HG02678 (cell line): ENCODE measurements around the gene NETO1.

ENCODE experiments used
- ATAC-seq: cut with Tn5 transposase; IDR thresholded peaks from one replicate; pipeline ENCODE4 v1.9.1; 2021; ENCODE audit warnings: mild to moderate bottlenecking, moderate library complexity; ENCODE audit not compliant: unreplicated experiment

Gene NETO1

GRCh38 chr18:72847771-72848170, 20.0 kb downstream of the NETO1 start:
- no peak for ATAC-seq

DNA sequence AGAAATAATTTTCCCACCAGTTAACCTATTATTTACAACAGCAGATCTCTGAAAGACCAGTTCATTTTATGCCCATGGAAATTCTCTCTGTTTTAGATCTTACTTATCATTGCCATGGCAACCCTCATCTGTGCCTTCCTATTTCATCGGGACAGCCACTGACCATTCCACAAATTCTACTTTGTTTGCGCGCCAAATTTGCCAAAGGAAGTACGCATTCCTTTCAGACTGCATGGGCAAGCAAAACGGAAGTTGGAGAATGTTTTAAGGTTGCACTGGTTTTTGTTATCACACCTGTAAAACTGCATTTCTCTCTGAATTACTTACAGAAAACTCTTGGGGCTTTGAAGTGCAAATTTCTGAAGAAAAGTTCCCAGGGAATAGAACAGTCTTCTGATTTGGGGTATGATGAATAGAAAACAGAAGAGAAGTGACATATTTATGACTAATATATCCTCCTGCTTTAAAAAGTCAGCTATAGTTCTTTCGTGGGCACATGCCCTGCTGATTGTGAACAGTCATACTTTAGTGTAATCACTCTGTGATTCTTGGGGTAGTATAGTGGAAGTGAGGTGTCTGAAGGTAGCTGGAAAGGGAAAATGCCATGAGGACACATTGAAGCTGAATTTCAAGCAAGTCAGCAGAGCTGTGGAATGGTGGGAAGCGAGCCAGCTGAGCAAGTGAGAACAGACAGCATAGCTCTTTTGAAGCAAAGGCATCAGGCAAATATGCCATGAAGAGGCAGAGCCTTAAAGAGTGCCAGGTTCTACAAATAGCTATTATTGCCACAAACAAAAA, 20.9 kb downstream of the NETO1 start:
- ATAC-seq, result no peak

DNA sequence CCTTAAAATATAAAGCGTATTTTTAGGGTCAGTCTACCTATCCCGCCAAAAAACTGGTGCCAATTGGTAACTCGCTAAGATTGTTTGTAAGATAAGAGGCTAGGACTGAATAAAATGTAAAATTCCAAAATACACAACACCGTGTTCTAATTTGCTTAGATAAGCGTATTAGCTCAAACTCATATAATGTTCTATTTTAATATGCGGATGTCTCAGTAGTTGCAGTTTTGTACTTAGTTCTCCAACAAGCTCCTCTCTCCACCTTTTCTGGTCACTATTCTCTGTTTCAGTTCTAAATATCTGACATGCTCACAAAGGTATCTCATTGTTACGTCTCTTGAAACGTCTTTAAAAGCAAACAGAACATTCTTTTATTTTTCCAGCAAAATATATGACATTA, 24.0 kb downstream of the NETO1 start:
- ATAC-seq, result no peak

GRCh38 chr18:72840109-72840508, 27.7 kb downstream of the NETO1 start:
- no peak for ATAC-seq

- ATAC-seq, result no peak
These were observed 33.1 kb downstream of the NETO1 start for GRCh38 chr18:72834731-72835130.

- no peak for ATAC-seq
These were observed 34.3 kb downstream of the NETO1 start for GRCh38 chr18:72833471-72833870.

- ATAC-seq, result no peak
These were observed 37.7 kb downstream of the NETO1 start for GRCh38 chr18:72830109-72830508.

DNA sequence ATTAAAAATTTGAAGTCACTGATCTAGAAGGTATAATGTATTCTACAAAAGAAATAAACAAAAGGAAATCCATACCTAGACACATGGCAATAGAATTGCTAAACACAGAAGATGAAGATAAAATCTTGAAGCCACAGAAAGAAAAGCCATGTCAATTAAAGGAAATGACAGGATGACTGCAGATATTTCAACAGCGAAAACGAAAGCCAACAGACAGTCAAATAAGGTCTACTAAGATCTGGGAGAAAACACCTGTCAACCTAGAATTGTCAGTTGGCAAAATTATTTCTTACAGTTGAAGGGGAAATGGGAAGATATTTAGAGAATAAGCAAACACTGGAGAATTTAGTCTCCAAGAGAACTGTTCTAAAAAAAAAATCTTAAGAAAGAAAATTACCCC, 39.2 kb downstream of the NETO1 start:
- no peak for ATAC-seq

DNA sequence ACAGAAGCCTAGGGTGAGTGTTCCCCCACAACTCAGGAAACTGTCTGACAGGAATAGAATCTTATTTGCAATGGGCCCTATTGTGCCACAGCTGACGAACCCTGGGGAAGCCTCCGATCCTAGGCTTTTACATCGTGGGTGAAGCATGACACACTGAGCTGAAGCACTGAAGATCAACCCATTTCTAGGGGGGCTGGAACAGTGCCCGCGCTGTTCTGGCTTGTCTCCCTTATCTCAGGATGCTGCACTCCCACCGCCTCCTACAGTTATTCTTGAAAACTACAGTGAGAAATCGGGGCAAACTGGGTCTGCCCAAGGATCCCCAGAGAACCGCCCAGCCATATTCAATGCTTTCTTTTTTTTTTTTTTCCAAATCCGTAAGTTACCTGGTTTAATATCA, 41.1 kb downstream of the NETO1 start:
- no peak for ATAC-seq

- no peak for ATAC-seq
These were observed 44.4 kb downstream of the NETO1 start for GRCh38 chr18:72823345-72823744.

GRCh38 chr18:72822202-72822601, 45.6 kb downstream of the NETO1 start:
- no peak for ATAC-seq

- no peak for ATAC-seq
These were observed 47.2 kb downstream of the NETO1 start for GRCh38 chr18:72820571-72820970.

- no peak for ATAC-seq
These were observed 48.7 kb downstream of the NETO1 start for GRCh38 chr18:72819050-72819449.

DNA sequence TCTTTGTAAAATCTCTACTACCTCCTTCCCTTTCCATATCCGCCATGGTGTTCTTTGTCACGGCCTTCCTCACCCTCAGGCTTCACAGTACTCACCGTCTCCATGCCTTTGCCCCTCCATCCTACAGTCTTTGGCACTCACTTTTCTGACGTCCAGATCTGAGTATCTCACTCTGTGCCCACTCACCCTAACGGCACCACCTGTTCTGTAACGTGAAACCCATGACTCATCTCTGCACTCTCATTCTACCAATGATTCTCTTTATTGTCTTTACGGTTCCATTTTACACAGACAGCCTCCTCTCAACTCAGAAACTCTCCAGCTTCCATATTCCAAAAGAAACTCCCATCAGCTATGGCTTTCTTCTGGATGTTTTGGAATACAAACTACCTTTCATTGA, 56.7 kb downstream of the NETO1 start:
- ATAC-seq, result peak; percentile 98

GRCh38 chr18:72808680-72809079, 59.1 kb downstream of the NETO1 start:
- no peak for ATAC-seq

GRCh38 chr18:72799106-72799505, 68.7 kb downstream of the NETO1 start:
- ATAC-seq, result no peak

DNA sequence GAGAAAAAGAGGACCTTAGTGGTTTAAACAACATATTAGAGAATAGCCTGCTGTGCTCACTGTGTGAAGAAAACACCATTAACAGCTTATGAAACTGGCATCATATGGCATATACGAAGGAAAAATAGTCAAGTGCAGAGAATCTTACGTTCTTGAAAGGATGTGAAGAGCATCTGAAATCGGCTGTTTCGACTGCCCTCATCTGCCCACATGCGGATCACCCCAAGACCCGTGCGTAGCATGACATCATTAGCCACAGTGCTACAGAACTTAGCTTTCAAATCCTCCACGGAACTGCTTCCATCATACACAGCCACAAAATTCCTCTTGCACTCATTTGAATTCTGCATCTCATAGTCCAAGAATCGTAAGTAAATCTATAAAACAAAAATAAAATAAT, 84.3 kb downstream of the NETO1 start:
- ATAC-seq, result no peak

GRCh38 chr18:72774914-72775313, 92.9 kb downstream of the NETO1 start:
- no peak for ATAC-seq

GRCh38 chr18:72772916-72773315, 94.9 kb downstream of the NETO1 start:
- no peak for ATAC-seq

- ATAC-seq, result no peak
These were observed 99.0 kb downstream of the NETO1 start for GRCh38 chr18:72768681-72769229.

DNA sequence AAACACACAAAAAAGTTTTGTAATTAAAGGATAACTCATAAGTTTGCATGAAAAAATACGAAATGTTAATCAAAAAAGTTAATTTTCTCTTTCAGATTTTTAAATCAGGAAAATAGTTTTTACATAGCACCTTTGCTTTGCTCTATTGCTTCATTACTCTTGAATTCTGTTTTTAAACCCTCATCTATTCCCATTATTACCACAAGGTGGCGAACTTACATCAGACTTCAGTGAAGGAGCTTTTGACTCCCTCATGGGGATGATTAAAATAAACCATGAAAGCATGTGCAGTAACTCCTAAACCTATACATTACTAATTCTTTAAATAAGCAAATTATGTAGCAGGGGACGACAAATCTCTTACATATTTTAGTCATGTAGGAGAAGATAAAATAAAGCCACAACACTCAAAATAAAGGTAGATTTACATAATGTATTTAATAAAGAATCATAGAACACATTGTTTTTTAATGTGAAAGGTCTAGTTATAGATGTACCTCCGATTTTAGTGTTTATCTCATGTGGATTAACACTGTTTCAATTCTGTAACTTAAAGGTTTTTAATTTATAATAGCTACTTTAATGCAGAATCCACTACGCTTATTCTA, 105.2 kb downstream of the NETO1 start:
- ATAC-seq, result peak; percentile 84

- ATAC-seq, result no peak
These were observed 115.6 kb downstream of the NETO1 start for GRCh38 chr18:72752220-72752619.
